Measurements from ENCODE around the gene CELF4.

Gene CELF4

GRCh38 chr18:37225279-37225678, 340.3 kb downstream of the CELF4 start:
- H3K27me3 ChIP-seq (ENCODE audit: insufficient read depth, poor library complexity, severe bottlenecking): no peaks in the 10 kb centered on the region
- H3K27ac ChIP-seq (replicated peaks): no peak overlapping the region

DNA sequence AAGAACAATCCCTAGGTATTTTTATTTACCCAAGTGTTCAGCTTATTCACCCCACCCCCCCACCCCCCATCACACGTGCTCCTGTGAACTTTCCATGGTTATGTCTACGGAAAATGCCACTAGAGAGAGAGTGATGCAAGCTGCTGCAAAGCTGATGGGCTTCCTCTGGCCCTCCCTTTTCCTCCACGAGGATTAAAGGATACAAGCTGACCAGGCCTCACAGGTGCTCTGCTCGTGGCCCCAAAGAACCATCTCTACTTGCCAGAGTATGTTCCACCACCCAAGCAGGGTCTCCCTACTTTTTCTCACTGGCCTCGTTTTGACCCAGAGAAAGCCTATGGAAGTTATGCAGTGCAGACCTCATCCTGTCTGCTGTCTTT, 342.6 kb downstream of the CELF4 start:
- TF ChIP-seq, protein P1, sequence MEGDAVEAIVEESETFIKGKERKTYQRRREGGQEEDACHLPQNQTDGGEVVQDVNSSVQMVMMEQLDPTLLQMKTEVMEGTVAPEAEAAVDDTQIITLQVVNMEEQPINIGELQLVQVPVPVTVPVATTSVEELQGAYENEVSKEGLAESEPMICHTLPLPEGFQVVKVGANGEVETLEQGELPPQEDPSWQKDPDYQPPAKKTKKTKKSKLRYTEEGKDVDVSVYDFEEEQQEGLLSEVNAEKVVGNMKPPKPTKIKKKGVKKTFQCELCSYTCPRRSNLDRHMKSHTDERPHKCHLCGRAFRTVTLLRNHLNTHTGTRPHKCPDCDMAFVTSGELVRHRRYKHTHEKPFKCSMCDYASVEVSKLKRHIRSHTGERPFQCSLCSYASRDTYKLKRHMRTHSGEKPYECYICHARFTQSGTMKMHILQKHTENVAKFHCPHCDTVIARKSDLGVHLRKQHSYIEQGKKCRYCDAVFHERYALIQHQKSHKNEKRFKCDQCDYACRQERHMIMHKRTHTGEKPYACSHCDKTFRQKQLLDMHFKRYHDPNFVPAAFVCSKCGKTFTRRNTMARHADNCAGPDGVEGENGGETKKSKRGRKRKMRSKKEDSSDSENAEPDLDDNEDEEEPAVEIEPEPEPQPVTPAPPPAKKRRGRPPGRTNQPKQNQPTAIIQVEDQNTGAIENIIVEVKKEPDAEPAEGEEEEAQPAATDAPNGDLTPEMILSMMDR (IDR thresholded peaks at IDR 0.05; ENCODE audit: insufficient read depth, low read length): no peak
- TF ChIP-seq GABPA (IDR thresholded peaks at IDR 0.05; ENCODE audit: low read depth) (no peak), SPI1 (IDR thresholded peaks at IDR 0.05; ENCODE audit: borderline replicate concordance, low read depth) (no peak), POLR2AphosphoS5 (IDR thresholded peaks at IDR 0.05; ENCODE audit: low read depth) (no peak)
- TF ChIP-seq, protein P2, sequence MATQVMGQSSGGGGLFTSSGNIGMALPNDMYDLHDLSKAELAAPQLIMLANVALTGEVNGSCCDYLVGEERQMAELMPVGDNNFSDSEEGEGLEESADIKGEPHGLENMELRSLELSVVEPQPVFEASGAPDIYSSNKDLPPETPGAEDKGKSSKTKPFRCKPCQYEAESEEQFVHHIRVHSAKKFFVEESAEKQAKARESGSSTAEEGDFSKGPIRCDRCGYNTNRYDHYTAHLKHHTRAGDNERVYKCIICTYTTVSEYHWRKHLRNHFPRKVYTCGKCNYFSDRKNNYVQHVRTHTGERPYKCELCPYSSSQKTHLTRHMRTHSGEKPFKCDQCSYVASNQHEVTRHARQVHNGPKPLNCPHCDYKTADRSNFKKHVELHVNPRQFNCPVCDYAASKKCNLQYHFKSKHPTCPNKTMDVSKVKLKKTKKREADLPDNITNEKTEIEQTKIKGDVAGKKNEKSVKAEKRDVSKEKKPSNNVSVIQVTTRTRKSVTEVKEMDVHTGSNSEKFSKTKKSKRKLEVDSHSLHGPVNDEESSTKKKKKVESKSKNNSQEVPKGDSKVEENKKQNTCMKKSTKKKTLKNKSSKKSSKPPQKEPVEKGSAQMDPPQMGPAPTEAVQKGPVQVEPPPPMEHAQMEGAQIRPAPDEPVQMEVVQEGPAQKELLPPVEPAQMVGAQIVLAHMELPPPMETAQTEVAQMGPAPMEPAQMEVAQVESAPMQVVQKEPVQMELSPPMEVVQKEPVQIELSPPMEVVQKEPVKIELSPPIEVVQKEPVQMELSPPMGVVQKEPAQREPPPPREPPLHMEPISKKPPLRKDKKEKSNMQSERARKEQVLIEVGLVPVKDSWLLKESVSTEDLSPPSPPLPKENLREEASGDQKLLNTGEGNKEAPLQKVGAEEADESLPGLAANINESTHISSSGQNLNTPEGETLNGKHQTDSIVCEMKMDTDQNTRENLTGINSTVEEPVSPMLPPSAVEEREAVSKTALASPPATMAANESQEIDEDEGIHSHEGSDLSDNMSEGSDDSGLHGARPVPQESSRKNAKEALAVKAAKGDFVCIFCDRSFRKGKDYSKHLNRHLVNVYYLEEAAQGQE (IDR thresholded peaks at IDR 0.05; ENCODE audit: insufficient replicate concordance, low read depth): no peak
- no peak overlapping the region for H3K4me3 ChIP-seq (replicated peaks; ENCODE audit: insufficient read depth, low read length)
- H3K27ac ChIP-seq (replicated peaks): no peak overlapping the region
- no peak for DNase-seq (ENCODE audit: low read depth in 1 of 2, low spot score in 1 of 2)
- no peaks in the 10 kb centered on the region for H3K27me3 ChIP-seq (ENCODE audit: insufficient read depth, poor library complexity, severe bottlenecking)

More at GRCh38 chr18:37225279-37225678, 340.3 kb downstream of the CELF4 start:
- TF ChIP-seq, protein P2 (IDR thresholded peaks at IDR 0.05; ENCODE audit: insufficient replicate concordance, low read depth): no peak
- TF ChIP-seq GABPA (IDR thresholded peaks at IDR 0.05; ENCODE audit: low read depth) (no peak), POLR2AphosphoS5 (IDR thresholded peaks at IDR 0.05; ENCODE audit: low read depth) (no peak), SPI1 (IDR thresholded peaks at IDR 0.05; ENCODE audit: borderline replicate concordance, low read depth) (no peak)
- TF ChIP-seq, protein P1 (IDR thresholded peaks at IDR 0.05; ENCODE audit: insufficient read depth, low read length): no peak
- H3K4me3 ChIP-seq (replicated peaks; ENCODE audit: insufficient read depth, low read length): no peak overlapping the region
- DNase-seq (ENCODE audit: low read depth in 1 of 2, low spot score in 1 of 2): no peak

GRCh38 chr18:37222354-37222998, 343.1 kb downstream of the CELF4 start:
- TF ChIP-seq GABPA (IDR thresholded peaks at IDR 0.05; ENCODE audit: low read depth): no peak
- no peak for TF ChIP-seq SPI1 (IDR thresholded peaks at IDR 0.05; ENCODE audit: borderline replicate concordance, low read depth)
- H3K4me3 ChIP-seq (replicated peaks; ENCODE audit: insufficient read depth, low read length): no peak overlapping the region
- DNase-seq (ENCODE audit: low read depth in 1 of 2, low spot score in 1 of 2): no peak
- H3K27ac ChIP-seq (replicated peaks): no peak overlapping the region
- no peaks in the 10 kb centered on the region for H3K27me3 ChIP-seq (ENCODE audit: insufficient read depth, poor library complexity, severe bottlenecking)

- no peak for TF ChIP-seq POLR2AphosphoS5 (IDR thresholded peaks at IDR 0.05; ENCODE audit: low read depth)
- TF ChIP-seq, protein P1 (IDR thresholded peaks at IDR 0.05; ENCODE audit: insufficient read depth, low read length): no peak
- TF ChIP-seq GABPA (IDR thresholded peaks at IDR 0.05; ENCODE audit: low read depth): no peak
- no peak for TF ChIP-seq SPI1 (IDR thresholded peaks at IDR 0.05; ENCODE audit: borderline replicate concordance, low read depth)
- TF ChIP-seq, protein P2 (IDR thresholded peaks at IDR 0.05; ENCODE audit: insufficient replicate concordance, low read depth): no peak
- no peak for DNase-seq (ENCODE audit: low read depth in 1 of 2, low spot score in 1 of 2)
- Histone ChIP-seq H3K27ac (replicated peaks) (no peak overlapping the region), H3K4me3 (replicated peaks; ENCODE audit: insufficient read depth, low read length) (no peak overlapping the region), H3K27me3 (ENCODE audit: insufficient read depth, poor library complexity, severe bottlenecking) (no peaks in the 10 kb centered on the region)
These were observed 346.3 kb downstream of the CELF4 start for GRCh38 chr18:37219257-37219656.
